T follicular helper cell (primary cell): Measurements from ENCODE around the gene NINL.
"Not testable (repeated sequence)": the region's sequence is repeated elsewhere in the genome, so short reads cannot be mapped to it uniquely, and the experiment has no call there.

Experiments
- DNase-seq: peaks from one replicate; pipeline ENCODE4 v3.0.0-alpha.2; 2020; ENCODE audit warnings: low read depth

The NINL gene

GRCh38 chr20:25483431-25484132, 101.7 kb downstream of the NINL start:
- DNase-seq = no peak

GRCh38 chr20:25481918-25482253, 103.4 kb downstream of the NINL start:
- DNase-seq = no peak

- DNase-seq = no peak
Measured at GRCh38 chr20:25481235-25481917, 104.0 kb downstream of the NINL start.

GRCh38 chr20:25480797-25481196, 104.5 kb downstream of the NINL start:
- no peak for DNase-seq

GRCh38 chr20:25480156-25480555, 105.2 kb downstream of the NINL start:
- no peak for DNase-seq

GRCh38 chr20:25479638-25480037, 105.7 kb downstream of the NINL start:
- DNase-seq = no peak

GRCh38 chr20:25478889-25479568, 106.3 kb downstream of the NINL start:
- DNase-seq = no peak

GRCh38 chr20:25477014-25477882, 108.1 kb downstream of the NINL start:
- DNase-seq = no peak

GRCh38 chr20:25476106-25477013, 109.0 kb downstream of the NINL start:
- no peak for DNase-seq

GRCh38 chr20:25473297-25473696, 112.0 kb downstream of the NINL start:
- DNase-seq = not testable (repeated sequence)

- DNase-seq = no peak
Measured at GRCh38 chr20:25471020-25471419, 114.3 kb downstream of the NINL start.

- peak; percentile 8 for DNase-seq
Measured at GRCh38 chr20:25470045-25470444, 115.3 kb downstream of the NINL start.

- no peak for DNase-seq
Measured at GRCh38 chr20:25469558-25469957, 115.8 kb downstream of the NINL start.

- no peak for DNase-seq
Measured at GRCh38 chr20:25468126-25469075, 116.9 kb downstream of the NINL start.

GRCh38 chr20:25467441-25467840, 117.9 kb downstream of the NINL start:
- DNase-seq = no peak

GRCh38 chr20:25466846-25467245, 118.5 kb downstream of the NINL start:
- no peak for DNase-seq

- DNase-seq = no peak
Measured at GRCh38 chr20:25465243-25466135, 119.8 kb downstream of the NINL start.

- no peak for DNase-seq
Measured at GRCh38 chr20:25464501-25465242, 120.7 kb downstream of the NINL start.
